H1 (cell line): ENCODE data around the gene CHCHD1. TPM values are rescaled to one million over a fixed set of nuclear protein-coding genes. Genes with fewer than 3 reads are reported as not detected.

Experiments
- CTCF ChIA-PET: fragments of 300-600 bp; sonication (Branson Sonifier 250); formaldehyde crosslinking; loops from one replicate; lab custom pipeline; 2021; ENCODE audit not compliant: partially characterized antibody; lab: Charles Lee
- POLR2A ChIA-PET: fragments of 300-600 bp; sonication (Branson Sonifier 250); formaldehyde crosslinking; loops from one replicate; lab custom pipeline; 2021; ENCODE audit warnings: inconsistent platforms; ENCODE audit not compliant: partially characterized antibody; lab: Charles Lee
- DNase-seq, 2 experiments: peaks; one replicate each; pipeline versions ENCODE4 v3.0.0 to v3.0.0-alpha.2; 2010 to 2022; ENCODE audit warnings: low spot score in 2 of 2, low read depth in 1 of 2, mixed read lengths in 1 of 2
- FAIRE-seq: peaks from 2 replicates; lab custom pipeline; 2011; peaks lifted over from hg19 to GRCh38; lab: Jason Lieb, UNC
- H2AFZ ChIP-seq: 2 replicates; pipeline ENCODE4 v1.8.1; 2012; ENCODE audit warnings: low read length, inconsistent platforms
- H2AK5ac ChIP-seq: 2 replicates; pipeline ENCODE4 v1.6.1; 2013; ENCODE audit warnings: low read depth, low read length
- H2BK120ac ChIP-seq: replicated peaks from 2 replicates; pipeline ENCODE3; 2013; ENCODE audit warnings: low read depth, low read length, inconsistent platforms
- H2BK12ac ChIP-seq: 2 replicates; pipeline ENCODE4 v1.6.1; 2013; ENCODE audit warnings: low read depth, low read length
- H2BK15ac ChIP-seq: 2 replicates; pipeline ENCODE4 v1.6.1; 2013; ENCODE audit warnings: low read length
- H2BK20ac ChIP-seq: 2 replicates; pipeline ENCODE4 v1.6.1; 2013; ENCODE audit warnings: low read length
- H2BK5ac ChIP-seq: 2 replicates; pipeline ENCODE4 v1.6.1; 2013; ENCODE audit warnings: low read depth, low read length
- H3K14ac ChIP-seq: 2 replicates; pipeline ENCODE4 v1.6.1; 2013; ENCODE audit warnings: inconsistent platforms; ENCODE audit not compliant: insufficient read length
- H3K18ac ChIP-seq: 2 replicates; pipeline ENCODE4 v1.6.1; 2013; ENCODE audit warnings: low read length; ENCODE audit errors: extremely low read depth
- H3K23ac ChIP-seq: 2 replicates; pipeline ENCODE4 v1.6.1; 2013; ENCODE audit warnings: inconsistent platforms; ENCODE audit not compliant: insufficient read length
- H3K23me2 ChIP-seq: 2 replicates; pipeline ENCODE4 v1.6.1; 2013; ENCODE audit warnings: low read depth, low read length
- H3K27ac ChIP-seq: 2 replicates; pipeline ENCODE4 v1.6.1; 2011; ENCODE audit warnings: low read depth, low read length, inconsistent platforms
- H3K27me3 ChIP-seq, 4 experiments: replicated peaks in 1 of 4; 1 replicate in 1 of 4; 2 replicates in 3 of 4; pipeline versions ENCODE4 v1.6.1 to v1.8.1; 2011 to 2013; ENCODE audit warnings: low read length in 3 of 4, mild to moderate bottlenecking in 3 of 4, inconsistent platforms in 2 of 4, mixed read lengths in 2 of 4, moderate library complexity in 1 of 4; ENCODE audit not compliant: control insufficient read depth in 3 of 4, insufficient read depth in 3 of 4; ENCODE audit errors: extremely low read depth in 1 of 4
- H3K36me3 ChIP-seq, 4 experiments: 2 replicates each; pipeline versions ENCODE4 v1.6.1 to v1.8.1; 2011 to 2013; ENCODE audit warnings: mild to moderate bottlenecking in 4 of 4, low read length in 3 of 4, moderate library complexity in 2 of 4, control low read depth in 1 of 4, inconsistent platforms in 1 of 4; ENCODE audit not compliant: insufficient read depth in 4 of 4, control insufficient read depth in 2 of 4
- H3K4ac ChIP-seq: replicated peaks from 2 replicates; pipeline ENCODE3; 2013; ENCODE audit warnings: low read length, low read depth, mixed read lengths, inconsistent platforms; ENCODE audit not compliant: insufficient read length
- H3K4me1 ChIP-seq, 4 experiments: replicated peaks in 1 of 4; 1 replicate in 1 of 4; 2 replicates in 3 of 4; pipeline versions ENCODE4 v1.6.1 to v1.8.1; 2011 to 2013; ENCODE audit warnings: low read length in 3 of 4, inconsistent platforms in 2 of 4, mixed read lengths in 1 of 4; ENCODE audit not compliant: insufficient read depth in 4 of 4, control insufficient read depth in 3 of 4
- H3K4me2 ChIP-seq, 2 experiments: 2 replicates each; pipeline versions ENCODE4 v1.6.1 to v1.8.1; 2011 to 2013; ENCODE audit warnings: low read depth in 2 of 2, low read length in 2 of 2, control low read depth in 1 of 2, inconsistent platforms in 1 of 2, mild to moderate bottlenecking in 1 of 2; ENCODE audit not compliant: insufficient read depth in 1 of 2
- H3K4me3 ChIP-seq, 4 experiments: fragments of 200-600, 300-600 bp in 1 of 4; sonication (generic), shearing (Covaris generic), sonication (Bioruptor Twin) in 1 of 4; 2 replicates each; pipeline versions ENCODE4 v1.5.1 to v1.8.1; 2011 to 2016; ENCODE audit warnings: low read length in 4 of 4, low read depth in 3 of 4, control low read depth in 2 of 4, inconsistent platforms in 2 of 4, mild to moderate bottlenecking in 2 of 4, mixed read lengths in 1 of 4, moderate library complexity in 1 of 4; ENCODE audit not compliant: insufficient read depth in 2 of 4; ENCODE audit errors: extremely low read depth in 1 of 4
- H3K56ac ChIP-seq: replicated peaks from 2 replicates; pipeline ENCODE3; 2013; ENCODE audit warnings: low read depth, mild to moderate bottlenecking, mixed read lengths, low read length, inconsistent platforms; ENCODE audit not compliant: insufficient read length
- H3K79me1 ChIP-seq: 2 replicates; pipeline ENCODE4 v1.6.1; 2013; ENCODE audit warnings: low read depth, low read length, control low read depth
- H3K79me2 ChIP-seq, 2 experiments: 2 replicates each; pipeline versions ENCODE4 v1.6.1 to v1.8.1; 2012 to 2013; ENCODE audit warnings: low read length in 2 of 2, mild to moderate bottlenecking in 2 of 2, inconsistent platforms in 1 of 2; ENCODE audit not compliant: insufficient read depth in 2 of 2, control insufficient read depth in 1 of 2
- H3K9ac ChIP-seq, 4 experiments: replicated peaks in 1 of 4; 1 replicate in 1 of 4; 2 replicates in 3 of 4; pipeline versions ENCODE4 v1.6.1 to v1.8.1; 2011 to 2013; ENCODE audit warnings: low read depth in 3 of 4, low read length in 3 of 4, control low read depth in 2 of 4, mild to moderate bottlenecking in 2 of 4, moderate library complexity in 2 of 4, inconsistent platforms in 1 of 4; ENCODE audit errors: extremely low read depth in 1 of 4
- H3K9me3 ChIP-seq, 2 experiments: 2 replicates each; pipeline versions ENCODE4 v1.6.1 to v1.8.1; 2012 to 2013; ENCODE audit warnings: mild to moderate bottlenecking in 2 of 2, moderate library complexity in 2 of 2, control low read depth in 1 of 2, inconsistent platforms in 1 of 2, low read depth in 1 of 2, low read length in 1 of 2, mixed read lengths in 1 of 2; ENCODE audit not compliant: insufficient read depth in 2 of 2
- H4K20me1 ChIP-seq, 2 experiments: replicated peaks in 1 of 2; 2 replicates each; pipeline versions ENCODE3 to v1.8.1; 2011 to 2013; ENCODE audit warnings: inconsistent platforms in 2 of 2, low read length in 2 of 2, mild to moderate bottlenecking in 1 of 2; ENCODE audit not compliant: insufficient read depth in 2 of 2, control insufficient read depth in 1 of 2
- H4K5ac ChIP-seq: 2 replicates; pipeline ENCODE4 v1.6.1; 2013; ENCODE audit warnings: low read length, low read depth, mixed read lengths, inconsistent platforms; ENCODE audit not compliant: insufficient read length
- H4K8ac ChIP-seq: 2 replicates; pipeline ENCODE4 v1.8.0; 2013; ENCODE audit warnings: mild to moderate bottlenecking, moderate library complexity, low read length, inconsistent platforms; ENCODE audit not compliant: insufficient read depth; ENCODE audit errors: extremely low read depth
- H4K91ac ChIP-seq: replicated peaks from 2 replicates; pipeline ENCODE3; 2013; ENCODE audit warnings: low read length, mixed read lengths, inconsistent platforms; ENCODE audit not compliant: insufficient read length
- JUN ChIP-seq: IDR thresholded peaks from 2 replicates; pipeline ENCODE4 v1.6.1; 2011; ENCODE audit warnings: low read depth, mild to moderate bottlenecking, improper control_type of control experiment, low read length
- POLR2A ChIP-seq, 2 experiments: IDR thresholded peaks; 1 replicate in 1 of 2; 2 replicates in 1 of 2; pipeline ENCODE4 v1.6.1; 2011; ENCODE audit warnings: low read depth in 2 of 2, low read length in 2 of 2, mild to moderate bottlenecking in 2 of 2; ENCODE audit errors: control extremely low read depth in 1 of 2
- WGBS, 2 experiments: shearing (Covaris generic) in 1 of 2; methylation state at CpG; one replicate each; pipeline versions ENCODE4 v1.1.6 to v1.1.7; 2013 to 2015; ENCODE audit warnings: low lambda C conversion rate in 2 of 2, mixed read lengths in 2 of 2, inconsistent platforms in 1 of 2, low coverage in 1 of 2, missing lambda C conversion rate in 1 of 2; ENCODE audit not compliant: insufficient replicate concordance in 2 of 2, insufficient coverage in 1 of 2, insufficient read length in 1 of 2; ENCODE audit errors: extremely low coverage in 1 of 2, missing lambda C conversion rate in 1 of 2; 5-methylcytosine and 5-hydroxymethylcytosine counted together
- polyA plus RNA-seq, 7 experiments: library from polyadenylated mRNA; depleted of rRNA in 3 of 7; stranded (reverse) in 5 of 7; unstranded in 2 of 7; fragments of >200 nt in 5 of 7; fragments of 200-250 nt in 2 of 7; gene quantifications; 1 replicate in 5 of 7; 2 replicates in 1 of 7; 4 replicates in 1 of 7; pipeline versions ENCODE4 v1.2.1 to v1.2.3, GENCODE V29; 2011 to 2013; ENCODE audit warnings: missing spikeins in 2 of 7, mixed read lengths in 2 of 7
- total RNA-seq: library from RNA; stranded (reverse); fragmentation: NEBNext Ultra II Directional; extraction: Animal tissue kit (Norgen Biotek cat#: 25700); gene quantifications from 2 replicates; pipeline ENCODE4 v1.2.1, GENCODE V29; 2021

Gene CHCHD1
- total and polyA plus RNA-seq, 2 of the 8 experiments (the other 6 are each of a cell fraction or from before 2014, with no cell fraction given): 44.9 to 58.1 TPM

- peak overlapping the region in 1 of 4 experiments; percentile 87; a peak in 2 of 8 replicates for H3K4me3 ChIP-seq
- CTCF ChIA-PET: interaction anchor here (1.6 kb wide), 1 partner anchor 88 kb away, joined by 3 read pairs; no protein-coding TSS in a partner anchor
- H3K18ac ChIP-seq: no peak overlapping the region
- H3K27ac ChIP-seq: no peak overlapping the region
- peaks cover 0 to 3% (median 2%) of the 10 kb centered on the region in 4 experiments; a peak in 3 of 7 replicates for H3K4me1 ChIP-seq
- WGBS, 2 experiments: 95% methylated on average over 5 of the region's 5 CpGs; no CpG with 5 or more reads in 1 of the 2 experiments
- H3K23me2 ChIP-seq: no peaks in the 10 kb centered on the region; the same call in 1 of the 2 replicates
- H4K20me1 ChIP-seq: peaks cover 2 to 4% of the 10 kb centered on the region in 2 experiments
- H3K4me2 ChIP-seq: peak overlapping the region; percentile 70 to 98; a peak in 3 of 4 replicates
- no peak overlapping the region for H2AK5ac ChIP-seq
- H3K79me1 ChIP-seq: peaks cover 2% of the 10 kb centered on the region; the same call in 1 of the 2 replicates
- H4K91ac ChIP-seq: no peak overlapping the region
- no peak for DNase-seq
- H2BK5ac ChIP-seq: no peak overlapping the region
- H3K56ac ChIP-seq: no peak overlapping the region
- no peaks in the 10 kb centered on the region; a peak in 1 of 7 replicates for H3K27me3 ChIP-seq
- no peak overlapping the region for H4K5ac ChIP-seq
- H2BK12ac ChIP-seq: no peak overlapping the region
- no peak overlapping the region for H3K4ac ChIP-seq
- H2BK15ac ChIP-seq: no peak overlapping the region
- TF ChIP-seq POLR2A (IDR thresholded peaks at IDR 0.05; ENCODE audit: control extremely low read depth in 1 of 2, low read depth in 2 of 2, low read length in 2 of 2) (no peak), JUN (no peak)
- POLR2A ChIA-PET: interaction anchor here (0.6 to 2.1 kb wide), 7 partner anchors 13 to 36 kb away, joined by 3 to 9 read pairs (median 4); no protein-coding TSS in a partner anchor
- H4K8ac ChIP-seq: no peak overlapping the region
- H3K36me3 ChIP-seq: peaks cover 0 to 38% (median 10%) of the 10 kb centered on the region in 4 experiments; a peak in 6 of 8 replicates
- H2AFZ ChIP-seq: no peak overlapping the region
- no peak for FAIRE-seq
- H2BK20ac ChIP-seq: no peak overlapping the region
- no peak overlapping the region for H3K14ac ChIP-seq
- peaks cover 6 to 40% of the 10 kb centered on the region in 2 experiments; a peak in 3 of 4 replicates for H3K79me2 ChIP-seq
- H3K9ac ChIP-seq: no peak overlapping the region
- H2BK120ac ChIP-seq: no peak overlapping the region
- no peaks in the 10 kb centered on the region for H3K9me3 ChIP-seq
- no peak overlapping the region for H3K23ac ChIP-seq
Observed at GRCh38 chr10:73780301-73780700, 1.5 kb upstream of the CHCHD1 start.
